ENCODE measurements around the gene DSCAML1. TPM values are rescaled to one million over a fixed set of nuclear protein-coding genes. Genes with fewer than 3 reads are reported as not detected.

DSCAML1 gene
- total RNA-seq, 1 experiment from 2014 or later, result not detected

DNA sequence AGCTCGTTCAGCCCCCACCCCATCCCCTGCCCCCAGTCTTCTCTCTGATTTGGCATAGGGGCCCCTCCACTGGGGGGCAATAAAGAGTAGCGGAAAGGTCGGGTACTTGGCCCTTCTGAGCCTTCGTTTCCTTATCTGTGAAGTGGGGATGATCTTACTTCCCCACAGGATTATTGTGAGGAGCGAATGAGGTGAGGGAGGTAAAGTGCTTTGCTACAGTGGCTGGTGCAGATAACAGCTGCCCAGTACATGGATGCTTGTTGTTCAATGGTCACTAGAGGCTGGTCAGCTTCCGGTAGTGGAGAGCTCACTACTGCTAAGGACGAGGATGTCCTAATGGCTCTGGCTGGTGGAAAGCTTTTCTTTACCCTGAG, 368.2 kb downstream of the DSCAML1 start:
- DNase-seq (ENCODE audit: low read depth, low spot score), result no peak
- in situ Hi-C loops (cut with HindIII; ENCODE audit: low pct_unique_long_range_greater_than_20kb, low sequenced_read_pairs), result loop anchor here (25.0 kb wide), 1 partner anchor 358 kb away; the partner anchor contains the start of gene DSCAML1

DNA sequence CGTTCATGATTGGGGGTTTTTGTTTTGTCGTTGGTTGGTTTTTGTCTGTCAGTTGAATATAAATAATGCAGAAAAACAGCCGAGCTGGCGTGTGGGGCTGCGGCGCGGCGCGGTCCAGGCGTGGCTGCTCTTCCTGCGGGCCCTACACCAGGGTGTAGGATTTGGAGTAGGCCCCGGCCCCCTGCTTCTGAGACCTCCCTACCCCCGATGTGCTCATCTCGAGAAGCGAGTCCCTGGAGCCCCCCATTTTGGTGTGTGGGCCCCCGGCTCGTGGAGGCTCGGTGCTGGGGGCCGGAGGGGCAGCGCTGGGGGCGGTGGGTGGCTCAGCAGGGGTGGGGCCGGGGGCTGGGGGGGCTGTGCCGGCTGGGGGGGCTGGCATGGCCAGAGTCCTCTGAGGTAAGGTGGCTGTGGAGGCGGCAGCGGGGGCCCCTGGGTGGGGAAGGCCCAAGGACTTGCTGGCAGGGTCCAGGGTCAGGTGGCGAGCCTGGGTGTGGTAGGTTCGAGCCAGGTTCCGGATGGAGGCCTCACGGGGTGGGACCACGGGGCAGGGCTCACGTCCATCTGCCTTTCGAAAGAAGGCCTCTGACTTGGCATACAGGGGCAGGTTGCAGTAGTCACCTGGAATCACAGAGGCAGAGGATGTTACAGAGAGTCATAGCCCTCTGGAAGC, 368.7 kb downstream of the DSCAML1 start:
- no peak for DNase-seq (ENCODE audit: low read depth, low spot score)
- in situ Hi-C loops (cut with HindIII; ENCODE audit: low pct_unique_long_range_greater_than_20kb, low sequenced_read_pairs), result loop anchor here (25.0 kb wide), 1 partner anchor 359 kb away; the partner anchor contains the start of gene DSCAML1

DNA sequence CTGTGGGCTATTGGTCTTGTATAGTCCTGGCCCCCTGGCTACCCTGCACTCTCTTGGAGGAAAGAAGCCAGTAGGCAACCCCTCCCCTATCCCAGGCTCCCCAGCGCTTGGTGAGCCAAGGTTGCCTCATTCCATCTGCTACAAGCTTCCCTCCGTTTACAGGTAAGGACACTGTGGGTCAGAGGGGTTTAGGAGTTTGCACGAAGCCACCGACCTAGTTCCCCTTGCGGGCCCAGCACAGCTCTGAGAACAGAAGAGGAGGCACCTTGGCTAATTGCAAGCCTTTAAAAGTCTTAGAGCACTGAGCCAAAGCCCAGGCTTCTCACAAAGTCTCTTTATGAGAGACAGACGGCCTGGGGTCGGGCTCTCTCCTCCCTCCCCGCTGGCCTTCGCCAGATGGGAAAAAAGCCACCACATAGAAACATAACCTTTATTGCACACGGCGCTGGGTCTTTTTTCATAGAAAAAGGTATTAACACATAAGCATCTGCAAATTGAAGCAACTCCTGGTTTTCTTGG, 369.6 kb downstream of the DSCAML1 start:
- in situ Hi-C loops (cut with HindIII; ENCODE audit: low pct_unique_long_range_greater_than_20kb, low sequenced_read_pairs), result loop anchor here (25.0 kb wide), 1 partner anchor 360 kb away; the partner anchor contains the start of gene DSCAML1

DNA sequence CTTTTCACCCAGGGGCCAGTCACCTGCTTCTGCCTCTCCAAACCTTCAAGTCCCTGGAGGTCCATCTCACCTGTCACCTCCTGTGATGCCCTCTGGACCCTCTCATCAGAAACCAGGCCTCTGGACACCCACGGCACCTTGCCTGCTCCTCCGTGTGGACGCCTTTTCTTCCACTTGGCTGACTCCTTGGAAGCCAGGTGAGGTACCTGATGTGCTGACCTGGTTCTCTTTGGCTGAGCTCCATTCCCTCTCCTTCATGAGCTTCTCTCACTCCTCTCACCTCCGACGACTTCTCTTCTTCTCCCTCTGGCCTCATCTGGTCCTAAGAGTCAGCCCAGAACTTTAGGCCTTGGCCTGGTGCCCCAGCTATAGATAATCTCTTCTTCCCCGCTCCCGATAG, 370.1 kb downstream of the DSCAML1 start:
- in situ Hi-C loops (cut with HindIII; ENCODE audit: low pct_unique_long_range_greater_than_20kb, low sequenced_read_pairs), result loop anchor here (25.0 kb wide), 1 partner anchor 360 kb away; the partner anchor contains the start of gene DSCAML1
- no peak for DNase-seq (ENCODE audit: low read depth, low spot score)

More for the DNA sequence above, 369.6 kb downstream of the DSCAML1 start:
- DNase-seq (ENCODE audit: low read depth, low spot score), result no peak

DNA sequence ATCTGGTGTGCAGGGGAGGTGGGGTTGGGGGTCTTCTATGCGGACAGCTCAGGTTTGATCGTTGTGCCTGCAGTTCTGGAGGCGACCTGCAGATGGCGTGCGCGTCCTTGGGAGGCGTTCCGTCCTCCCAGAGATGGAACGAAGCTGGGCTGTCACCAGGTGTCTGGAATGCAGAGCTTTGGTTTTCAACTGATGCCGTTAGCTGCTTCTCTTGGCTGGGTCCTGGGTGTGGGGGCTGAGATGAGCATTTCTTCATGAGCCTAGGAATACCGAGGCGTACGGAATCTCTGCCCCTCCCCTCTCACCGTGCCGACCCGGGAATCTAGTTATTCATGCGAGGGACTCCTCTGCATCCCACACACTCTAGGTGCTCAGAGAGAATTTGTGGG, 370.7 kb downstream of the DSCAML1 start:
- in situ Hi-C loops (cut with HindIII; ENCODE audit: low pct_unique_long_range_greater_than_20kb, low sequenced_read_pairs), result loop anchor here (25.0 kb wide), 1 partner anchor 361 kb away; the partner anchor contains the start of gene DSCAML1
- DNase-seq (ENCODE audit: low read depth, low spot score), result peak; percentile 57

DNA sequence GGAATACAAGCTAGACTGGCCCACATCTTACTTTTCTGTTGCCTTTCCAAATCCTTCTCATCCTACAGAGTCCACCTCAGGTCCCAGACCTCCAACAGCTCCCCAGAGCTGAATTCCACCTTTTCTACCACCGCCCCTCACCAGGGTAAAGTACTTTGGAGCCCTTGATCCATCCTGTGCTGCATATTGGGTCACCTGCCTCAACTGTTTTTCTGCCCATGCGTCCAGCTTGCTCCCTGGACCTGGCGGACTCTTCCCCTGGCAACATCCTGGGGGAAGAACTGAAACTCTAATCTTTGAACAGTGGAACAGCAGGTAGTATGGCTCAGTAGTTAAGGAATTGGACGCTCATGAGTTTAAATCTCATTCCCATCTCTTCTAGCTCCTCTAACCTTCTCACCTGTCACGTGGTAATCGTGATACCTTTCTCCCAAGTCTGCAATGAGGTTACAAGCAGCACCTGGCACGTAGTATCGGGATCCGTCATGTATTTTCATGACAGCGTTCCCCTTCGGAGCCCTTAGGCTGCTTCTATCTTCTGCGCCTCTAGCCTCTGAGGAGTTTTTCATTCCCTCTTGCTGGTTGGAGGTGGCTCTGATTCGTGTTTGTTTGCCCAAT, 371.2 kb downstream of the DSCAML1 start:
- in situ Hi-C loops (cut with HindIII; ENCODE audit: low pct_unique_long_range_greater_than_20kb, low sequenced_read_pairs), result loop anchor here (25.0 kb wide), 1 partner anchor 362 kb away; the partner anchor contains the start of gene DSCAML1
- no peak for DNase-seq (ENCODE audit: low read depth, low spot score)

DNA sequence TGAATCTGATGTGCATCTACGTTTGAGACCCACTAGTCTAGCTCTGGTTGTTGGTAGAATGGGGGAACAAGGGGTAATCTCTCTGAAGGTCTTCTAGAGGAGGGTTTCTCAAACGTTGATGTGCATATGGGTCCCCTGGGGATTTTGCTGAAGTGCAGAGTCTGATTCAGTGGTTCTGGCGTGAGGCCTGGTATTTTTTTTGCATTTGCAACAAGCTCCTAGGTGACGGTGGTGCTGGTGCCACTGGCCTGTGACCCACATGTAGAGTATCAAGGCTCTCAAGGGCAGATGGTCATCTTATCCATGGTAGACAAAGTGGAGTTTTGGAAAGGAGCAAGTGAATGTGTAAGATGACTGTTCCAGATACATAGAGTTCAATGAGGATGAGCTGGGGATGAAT, 372.2 kb downstream of the DSCAML1 start:
- no peak for DNase-seq (ENCODE audit: low read depth, low spot score)
- in situ Hi-C loops (cut with HindIII; ENCODE audit: low pct_unique_long_range_greater_than_20kb, low sequenced_read_pairs), result loop anchor here (25.0 kb wide), 1 partner anchor 363 kb away; the partner anchor contains the start of gene DSCAML1

DNA sequence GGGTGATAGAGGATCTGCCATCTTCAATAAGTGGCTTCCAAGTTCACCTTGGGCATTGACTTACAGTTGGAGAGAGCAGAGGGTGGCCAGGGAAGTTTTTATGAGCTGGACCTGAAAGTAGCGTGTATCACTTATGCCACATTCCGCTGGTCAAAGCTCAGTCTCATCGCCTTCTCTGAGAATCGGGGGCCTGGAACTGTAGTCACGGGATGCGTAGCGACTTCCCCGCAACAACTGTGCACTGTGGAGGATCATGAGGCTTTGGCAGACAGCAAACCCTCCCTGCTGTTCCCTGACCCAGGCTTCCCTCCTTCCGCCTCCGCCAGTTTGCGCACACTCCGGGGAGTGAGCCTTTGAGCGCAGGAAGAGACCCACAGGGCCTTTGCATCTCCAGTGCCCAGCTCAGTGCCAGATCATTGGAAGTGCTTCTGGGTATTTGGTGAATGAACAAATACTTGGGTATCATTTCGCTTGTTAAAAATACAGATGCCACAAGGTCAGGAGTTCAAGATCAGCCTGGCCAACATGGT, 373.9 kb downstream of the DSCAML1 start:
- in situ Hi-C loops (cut with HindIII; ENCODE audit: low pct_unique_long_range_greater_than_20kb, low sequenced_read_pairs), result no loop called here

DNA sequence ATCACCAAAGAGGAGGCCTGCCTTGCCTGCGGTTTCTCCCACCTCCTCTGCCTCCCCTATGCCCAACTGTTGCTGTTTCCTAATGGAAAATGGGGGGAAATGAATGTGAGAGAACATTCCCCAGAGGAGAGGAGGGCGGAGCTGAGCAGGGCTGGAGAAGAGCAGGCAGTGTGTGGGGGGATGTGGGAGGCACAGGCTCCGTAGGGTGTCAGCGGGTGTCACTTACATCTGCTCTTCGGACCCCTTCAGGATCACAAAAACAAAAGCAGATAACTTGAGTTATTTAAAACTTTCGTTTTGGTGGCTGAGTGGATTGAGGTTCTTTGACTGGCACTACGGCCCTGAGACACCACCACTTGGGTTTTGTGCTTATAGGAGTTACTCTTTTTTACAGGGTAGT, 375.5 kb downstream of the DSCAML1 start:
- in situ Hi-C loops (cut with HindIII; ENCODE audit: low pct_unique_long_range_greater_than_20kb, low sequenced_read_pairs), result no loop called here
- DNase-seq (ENCODE audit: low read depth, low spot score), result no peak

More for the DNA sequence above, 373.9 kb downstream of the DSCAML1 start:
- DNase-seq (ENCODE audit: low read depth, low spot score), result no peak

DNA sequence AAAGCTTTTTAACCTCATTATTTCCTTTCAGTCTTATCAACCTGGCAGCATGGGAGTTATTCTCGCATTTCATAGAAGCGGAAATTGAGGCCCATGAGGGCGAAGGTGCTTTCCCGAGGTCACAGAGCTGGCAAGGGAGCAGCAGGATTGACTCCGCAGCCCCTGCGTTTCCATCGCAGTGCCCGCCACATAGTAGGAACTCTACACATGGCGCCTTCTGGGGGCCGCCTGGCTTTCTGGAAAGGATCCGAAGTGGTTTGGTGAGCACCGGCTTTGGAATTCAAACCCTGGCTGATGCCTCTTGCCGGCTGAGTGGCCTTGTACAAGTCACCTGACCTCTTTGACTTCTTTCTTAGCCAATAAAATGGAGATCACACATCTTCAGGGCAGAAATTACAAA, 376.0 kb downstream of the DSCAML1 start:
- in situ Hi-C loops (cut with HindIII; ENCODE audit: low pct_unique_long_range_greater_than_20kb, low sequenced_read_pairs), result no loop called here
- DNase-seq (ENCODE audit: low read depth, low spot score), result no peak

DNA sequence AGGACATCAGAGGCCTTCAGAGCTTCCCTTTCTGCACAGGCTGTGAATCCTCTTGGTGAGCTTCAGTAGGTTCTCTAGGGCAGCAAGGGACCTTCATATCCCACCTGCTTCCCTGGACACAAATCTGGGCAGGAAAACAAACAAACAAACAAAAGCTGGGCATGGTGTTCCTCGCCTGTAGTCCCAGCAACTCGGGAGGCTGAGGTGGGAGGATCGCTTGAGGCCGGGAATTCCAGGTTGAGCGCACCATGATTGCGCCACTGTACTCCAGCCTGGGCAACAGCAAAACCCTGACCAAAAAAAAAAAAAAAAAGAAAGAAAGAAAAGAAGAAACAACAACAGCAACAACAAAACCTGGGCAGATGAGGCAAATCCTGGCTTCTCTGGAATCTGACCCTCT, 376.4 kb downstream of the DSCAML1 start:
- in situ Hi-C loops (cut with HindIII; ENCODE audit: low pct_unique_long_range_greater_than_20kb, low sequenced_read_pairs), result no loop called here
- no peak for DNase-seq (ENCODE audit: low read depth, low spot score)

DNA sequence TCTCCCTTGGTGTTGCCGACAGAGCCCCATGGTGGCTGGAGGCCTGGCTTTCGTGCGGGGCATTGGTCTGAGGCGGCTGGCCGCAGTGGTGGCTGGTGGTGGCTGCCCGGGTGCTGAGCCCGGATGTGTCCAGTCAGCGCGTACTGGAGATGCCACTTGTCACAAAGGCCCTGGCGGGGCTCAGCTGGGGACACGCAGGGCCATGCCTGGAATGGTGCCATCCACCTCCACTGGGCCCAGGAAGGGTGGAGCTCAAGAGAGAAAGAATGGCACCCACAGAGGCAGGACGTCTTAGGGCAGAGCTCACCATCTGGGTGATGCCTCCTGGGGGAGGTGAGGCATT, 376.9 kb downstream of the DSCAML1 start:
- DNase-seq (ENCODE audit: low read depth, low spot score), result no peak
- in situ Hi-C loops (cut with HindIII; ENCODE audit: low pct_unique_long_range_greater_than_20kb, low sequenced_read_pairs), result no loop called here

DNA sequence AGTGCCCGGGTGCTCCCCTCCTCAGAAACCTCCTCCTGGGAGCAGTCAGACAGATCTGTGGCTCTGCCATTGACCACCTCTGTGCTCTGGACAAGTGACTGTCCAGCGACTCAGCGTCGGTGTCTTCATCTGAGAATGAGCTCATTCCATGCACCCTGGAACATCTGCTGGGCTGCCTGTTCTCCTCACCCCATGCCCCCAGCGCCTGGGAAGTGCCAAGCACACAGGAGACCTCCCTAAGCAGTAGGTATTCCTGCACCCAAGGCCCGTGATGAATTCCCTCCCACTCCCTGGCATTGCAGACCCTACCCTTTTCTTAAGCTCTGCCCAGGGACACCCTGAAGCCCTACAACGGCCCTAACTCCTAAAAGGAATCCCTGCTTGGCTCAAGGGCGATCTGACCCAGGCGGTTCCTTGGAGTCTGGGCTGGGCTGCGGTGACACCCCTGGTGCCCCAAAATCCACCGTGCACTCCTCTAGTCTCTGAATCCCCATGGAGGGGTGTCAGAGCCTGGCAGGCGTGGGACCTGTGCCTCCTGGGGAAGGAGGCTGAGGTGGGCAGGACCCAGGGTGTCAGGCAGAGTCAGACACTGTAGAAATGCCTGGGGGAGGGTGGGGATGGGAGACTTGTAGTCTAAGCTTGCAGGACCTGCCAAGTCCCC, 377.4 kb downstream of the DSCAML1 start:
- in situ Hi-C loops (cut with HindIII; ENCODE audit: low pct_unique_long_range_greater_than_20kb, low sequenced_read_pairs), result no loop called here
- DNase-seq (ENCODE audit: low read depth, low spot score), result no peak

DNA sequence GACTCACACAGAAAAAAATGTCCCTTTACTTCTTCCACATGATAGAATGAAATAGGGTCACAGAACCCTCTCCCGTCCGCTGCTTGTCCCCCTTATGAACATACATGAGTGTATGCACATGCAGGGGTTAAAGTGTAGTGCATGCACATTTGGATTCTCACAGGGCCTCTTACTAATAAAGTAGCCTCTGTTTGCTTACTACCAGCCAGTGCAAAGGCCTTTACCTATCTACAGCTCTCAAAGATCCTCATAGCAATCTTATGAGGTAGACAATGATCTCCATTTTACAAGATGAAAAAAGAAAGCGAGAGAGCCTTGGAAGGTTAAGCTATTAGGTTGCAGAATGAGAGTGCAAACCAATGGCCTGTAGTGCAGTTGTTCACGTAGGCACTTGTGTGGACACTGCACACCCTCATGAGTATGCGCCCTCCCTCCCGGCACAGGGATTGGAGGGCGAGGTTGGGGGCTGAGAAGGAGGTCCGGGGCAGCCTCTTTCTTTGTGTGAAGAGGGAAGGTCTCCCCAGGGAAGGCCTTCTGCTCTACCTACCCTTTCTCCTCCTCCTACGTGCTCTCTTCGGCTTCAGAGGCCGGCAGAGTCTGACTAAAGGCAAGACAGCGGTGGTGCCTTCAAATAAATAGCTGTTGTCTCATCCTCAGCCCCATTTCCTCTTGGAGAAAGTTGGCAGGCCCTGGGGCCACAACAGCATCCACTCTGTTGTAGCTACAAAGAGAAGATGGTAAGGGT, 378.1 kb downstream of the DSCAML1 start:
- DNase-seq (ENCODE audit: low read depth, low spot score), result no peak
- in situ Hi-C loops (cut with HindIII; ENCODE audit: low pct_unique_long_range_greater_than_20kb, low sequenced_read_pairs), result no loop called here

DNA sequence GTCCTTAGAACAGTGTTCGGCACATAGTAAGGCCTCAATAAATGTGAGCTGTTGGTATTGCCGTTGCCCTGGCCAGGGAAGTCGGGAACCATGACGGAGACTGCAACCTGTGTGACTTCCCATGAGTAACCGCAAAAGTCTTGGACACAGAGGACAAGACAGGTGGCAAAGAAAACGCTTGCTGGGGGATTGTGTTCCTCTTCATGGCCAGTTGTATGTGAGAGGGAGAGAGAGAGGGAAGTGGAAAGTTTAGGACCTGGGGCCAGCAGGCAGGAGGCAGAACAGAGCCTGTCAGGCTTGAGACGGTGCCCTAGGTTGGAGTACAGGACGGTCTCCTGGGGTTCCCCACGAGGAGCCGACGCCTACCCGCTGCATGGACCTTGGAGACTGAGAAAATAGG, 379.2 kb downstream of the DSCAML1 start:
- in situ Hi-C loops (cut with HindIII; ENCODE audit: low pct_unique_long_range_greater_than_20kb, low sequenced_read_pairs), result no loop called here
- no peak for DNase-seq (ENCODE audit: low read depth, low spot score)

DNA sequence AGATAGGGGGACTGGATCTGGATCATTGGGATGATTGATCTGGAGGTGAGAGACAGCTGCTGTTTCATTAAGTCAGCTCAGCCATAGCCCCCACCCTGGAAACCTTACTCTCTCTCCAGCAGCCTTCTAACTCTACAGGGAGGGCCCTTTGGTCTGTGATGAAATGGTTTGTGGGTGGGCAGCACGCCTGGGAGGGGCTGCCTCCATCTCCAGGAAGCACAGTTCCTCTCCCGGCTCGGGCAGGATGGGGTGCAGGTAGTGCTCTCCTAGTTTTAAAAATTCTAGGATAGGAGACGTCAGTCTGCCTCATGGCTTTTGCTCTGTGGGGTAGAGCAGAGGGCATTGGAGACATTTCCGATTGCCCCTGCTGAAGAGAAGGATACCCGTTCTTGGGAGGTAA, 379.7 kb downstream of the DSCAML1 start:
- no peak for DNase-seq (ENCODE audit: low read depth, low spot score)
- in situ Hi-C loops (cut with HindIII; ENCODE audit: low pct_unique_long_range_greater_than_20kb, low sequenced_read_pairs), result no loop called here

DNA sequence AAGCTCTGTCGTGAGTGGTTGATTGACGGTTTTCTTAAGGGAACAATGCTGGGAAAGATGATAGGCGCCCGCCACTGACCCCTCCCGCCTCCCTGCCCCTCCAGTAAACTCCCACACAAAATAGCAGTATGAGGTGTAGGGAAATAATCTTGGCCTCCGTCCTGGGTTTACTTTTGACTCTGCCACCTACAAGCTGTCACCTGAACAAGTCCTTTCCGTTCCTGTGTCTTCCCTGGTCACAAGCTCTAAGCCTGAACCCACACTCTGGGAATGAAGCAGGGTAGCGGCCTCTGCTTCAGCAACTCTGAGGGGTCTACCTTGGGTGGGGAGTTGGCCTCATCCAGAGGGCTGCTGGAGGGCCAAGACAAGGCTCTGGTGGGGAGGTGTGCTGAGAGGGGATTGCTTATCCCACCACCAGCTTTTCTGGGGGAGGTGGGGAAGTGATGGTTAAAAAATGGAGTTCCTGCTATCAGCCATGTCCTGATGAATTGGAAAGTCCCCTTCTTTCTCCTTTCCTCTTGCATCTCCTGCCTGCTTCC, 381.6 kb downstream of the DSCAML1 start:
- no peak for DNase-seq (ENCODE audit: low read depth, low spot score)
- in situ Hi-C loops (cut with HindIII; ENCODE audit: low pct_unique_long_range_greater_than_20kb, low sequenced_read_pairs), result no loop called here
